ENCODE results near the gene HIBCH.

HIBCH gene

DNA sequence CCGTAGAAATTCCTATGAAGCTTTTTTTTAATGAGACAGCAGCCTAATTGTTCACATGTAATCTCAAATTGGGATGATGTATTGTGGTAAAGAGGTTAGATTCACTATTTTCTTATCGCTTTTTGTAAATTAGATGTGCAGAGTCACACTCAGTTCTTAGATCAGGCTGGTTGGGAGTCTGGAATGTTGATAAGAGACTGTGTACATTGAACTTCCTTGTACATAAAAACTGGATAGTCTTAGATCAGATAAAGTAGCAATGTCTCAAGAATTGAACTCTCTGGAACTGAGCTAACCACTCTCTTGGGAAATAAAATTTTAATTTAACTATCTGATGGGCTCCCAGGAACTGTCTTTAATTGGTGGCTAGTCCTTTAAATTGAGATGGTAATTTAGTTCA, 149.0 kb downstream of the HIBCH start:
- H3K27me3 ChIP-seq (ENCODE audit: control insufficient read depth in 3 of 3, insufficient read depth in 3 of 3, low read depth in 1 of 3, low read length in 3 of 3) = no peaks in the 10 kb centered on the region
- H2BK15ac ChIP-seq (ENCODE audit: low read length) = no peak overlapping the region
- no peak overlapping the region for H2BK5ac ChIP-seq (ENCODE audit: low read length)
- no CpG with 5 or more reads among the region's 2 CpGs for WGBS, 2 donors (ENCODE audit: extremely low coverage in 2 of 2, insufficient read length in 2 of 2, insufficient replicate concordance in 1 of 2)
- H3K9me3 ChIP-seq (replicated peaks in 1 of 2; ENCODE audit: control insufficient read depth in 2 of 2, insufficient read depth in 1 of 2, low read depth in 1 of 2, low read length in 2 of 2) = no peaks in the 10 kb centered on the region
- no peak overlapping the region for H3K14ac ChIP-seq (ENCODE audit: low read length)
- H4K91ac ChIP-seq (ENCODE audit: low read depth, low read length, poor library complexity) = no peak overlapping the region
- H3K4ac ChIP-seq (ENCODE audit: low read length) = no peak overlapping the region
- no peak overlapping the region for H3K4me3 ChIP-seq (ENCODE audit: low read length in 2 of 2)
- H2AFZ ChIP-seq (ENCODE audit: low read length) = no peak overlapping the region
- H2BK120ac ChIP-seq (ENCODE audit: low read depth, low read length) = no peak overlapping the region
- no peak overlapping the region for H2AK5ac ChIP-seq (ENCODE audit: low read depth, low read length)
- H3K36me3 ChIP-seq (replicated peaks in 1 of 2; ENCODE audit: control insufficient read depth in 2 of 2, insufficient read depth in 2 of 2, low read length in 2 of 2) = no peaks in the 10 kb centered on the region
- no peak overlapping the region for H3K23ac ChIP-seq (ENCODE audit: low read depth, low read length, poor library complexity)
- no peak overlapping the region for H3K4me2 ChIP-seq (ENCODE audit: insufficient read depth, low read length, poor library complexity, severe bottlenecking)
- H3K9ac ChIP-seq (ENCODE audit: low read depth, low read length, poor library complexity) = no peak overlapping the region
- H3K18ac ChIP-seq (ENCODE audit: low read length) = no peak overlapping the region
- DNase-seq (ENCODE audit: low spot score) = no peak
- no peak overlapping the region for H2BK12ac ChIP-seq (ENCODE audit: low read length)
- no peak overlapping the region for H4K8ac ChIP-seq (ENCODE audit: low read depth, low read length)
- no peaks in the 10 kb centered on the region for H3K79me1 ChIP-seq (ENCODE audit: low read depth, low read length)
- no peak overlapping the region for H3K27ac ChIP-seq (replicated peaks; ENCODE audit: low read length)
- no peaks in the 10 kb centered on the region for H3K4me1 ChIP-seq (ENCODE audit: control insufficient read depth in 2 of 2, insufficient read depth in 1 of 2, low read depth in 1 of 2, low read length in 2 of 2)

DNA sequence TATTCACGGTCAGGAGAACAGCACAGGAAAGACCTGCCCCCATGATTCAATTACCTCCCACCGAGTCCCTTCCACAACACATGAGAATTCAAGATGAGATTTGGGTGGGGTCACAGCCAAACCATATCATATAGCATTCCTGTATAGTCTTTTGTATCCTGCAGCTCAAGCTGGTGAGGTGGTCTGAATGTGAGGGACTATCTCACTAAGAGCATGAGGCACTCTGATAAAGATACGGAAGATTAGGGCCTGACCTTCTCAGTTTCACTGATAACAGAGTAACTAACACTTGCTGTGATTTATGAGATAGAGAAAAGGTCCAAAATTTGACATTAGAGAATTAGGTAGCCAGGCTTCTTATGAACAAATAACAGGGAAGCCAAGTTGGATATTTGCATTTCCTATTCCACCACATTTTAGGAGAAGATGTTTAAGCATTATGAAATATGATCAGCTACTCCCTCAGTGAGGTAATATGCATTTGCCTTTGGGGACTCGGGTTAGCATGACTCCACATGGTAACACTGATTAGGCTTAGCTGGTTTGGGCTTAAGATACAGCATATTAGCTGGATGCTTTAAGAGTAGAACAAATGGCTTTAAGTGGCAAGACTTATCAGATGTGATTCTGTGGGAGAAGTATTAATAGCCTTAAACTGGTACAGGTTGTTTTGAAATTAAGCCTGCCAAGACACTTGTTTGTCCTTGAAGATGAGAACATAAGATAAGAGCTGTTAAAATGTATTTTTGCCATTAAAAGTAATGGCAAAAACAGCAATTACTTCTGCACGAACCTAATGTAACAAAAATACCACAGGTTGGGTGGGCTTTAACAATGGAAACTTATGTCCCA, 150.2 kb downstream of the HIBCH start:
- Histone ChIP-seq H3K4me1 (ENCODE audit: control insufficient read depth in 2 of 2, insufficient read depth in 1 of 2, low read depth in 1 of 2, low read length in 2 of 2) (no peaks in the 10 kb centered on the region), H4K91ac (ENCODE audit: low read depth, low read length, poor library complexity) (no peak overlapping the region), H3K9ac (ENCODE audit: low read depth, low read length, poor library complexity) (no peak overlapping the region), H2BK15ac (ENCODE audit: low read length) (no peak overlapping the region), H3K18ac (ENCODE audit: low read length) (no peak overlapping the region), H2AFZ (ENCODE audit: low read length) (no peak overlapping the region), H2BK5ac (ENCODE audit: low read length) (no peak overlapping the region), H3K79me1 (ENCODE audit: low read depth, low read length) (no peaks in the 10 kb centered on the region), H3K36me3 (replicated peaks in 1 of 2; ENCODE audit: control insufficient read depth in 2 of 2, insufficient read depth in 2 of 2, low read length in 2 of 2) (no peaks in the 10 kb centered on the region), H3K4me3 (ENCODE audit: low read length in 2 of 2) (no peak overlapping the region), H2BK120ac (ENCODE audit: low read depth, low read length) (no peak overlapping the region), H3K27ac (replicated peaks; ENCODE audit: low read length) (no peak overlapping the region), H3K4ac (ENCODE audit: low read length) (no peak overlapping the region), H2BK12ac (ENCODE audit: low read length) (no peak overlapping the region), H3K23ac (ENCODE audit: low read depth, low read length, poor library complexity) (no peak overlapping the region), H3K27me3 (ENCODE audit: control insufficient read depth in 3 of 3, insufficient read depth in 3 of 3, low read depth in 1 of 3, low read length in 3 of 3) (no peaks in the 10 kb centered on the region), H2AK5ac (ENCODE audit: low read depth, low read length) (no peak overlapping the region), H3K4me2 (ENCODE audit: insufficient read depth, low read length, poor library complexity, severe bottlenecking) (no peak overlapping the region), H3K9me3 (replicated peaks in 1 of 2; ENCODE audit: control insufficient read depth in 2 of 2, insufficient read depth in 1 of 2, low read depth in 1 of 2, low read length in 2 of 2) (no peaks in the 10 kb centered on the region), H4K8ac (ENCODE audit: low read depth, low read length) (no peak overlapping the region), H3K14ac (ENCODE audit: low read length) (no peak overlapping the region)
- no peak for DNase-seq (ENCODE audit: low spot score)
- WGBS, 2 donors (ENCODE audit: extremely low coverage in 2 of 2, insufficient read length in 2 of 2, insufficient replicate concordance in 1 of 2) = no CpG with 5 or more reads among the region's 5 CpGs

DNA sequence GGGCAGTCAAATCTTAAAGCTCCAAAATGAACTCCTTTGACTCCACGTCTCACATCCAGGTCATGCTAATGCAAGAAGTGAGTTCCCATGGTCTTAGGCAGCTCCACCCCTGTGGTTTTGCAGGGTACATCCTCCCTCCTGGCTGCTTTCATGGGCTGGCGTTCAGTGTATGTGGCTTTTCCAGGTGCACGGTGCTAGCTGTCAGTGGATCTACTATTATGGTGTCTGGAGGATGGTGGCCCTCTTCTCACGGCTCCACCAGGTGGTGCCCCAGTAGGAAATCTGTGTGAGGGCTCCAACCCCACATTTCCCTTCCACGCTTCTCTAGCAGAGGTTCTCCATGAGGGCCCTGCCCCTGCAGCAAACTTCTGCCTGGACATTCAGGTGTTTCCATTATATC, 151.9 kb downstream of the HIBCH start:
- H2AK5ac ChIP-seq (ENCODE audit: low read depth, low read length) = no peak overlapping the region
- no peak overlapping the region for H2AFZ ChIP-seq (ENCODE audit: low read length)
- H3K4me1 ChIP-seq (ENCODE audit: control insufficient read depth in 2 of 2, insufficient read depth in 1 of 2, low read depth in 1 of 2, low read length in 2 of 2) = no peaks in the 10 kb centered on the region
- H2BK5ac ChIP-seq (ENCODE audit: low read length) = no peak overlapping the region
- H2BK120ac ChIP-seq (ENCODE audit: low read depth, low read length) = no peak overlapping the region
- H2BK12ac ChIP-seq (ENCODE audit: low read length) = no peak overlapping the region
- DNase-seq (ENCODE audit: low spot score) = no peak
- no peaks in the 10 kb centered on the region for H3K27me3 ChIP-seq (ENCODE audit: control insufficient read depth in 3 of 3, insufficient read depth in 3 of 3, low read depth in 1 of 3, low read length in 3 of 3)
- H3K9me3 ChIP-seq (replicated peaks in 1 of 2; ENCODE audit: control insufficient read depth in 2 of 2, insufficient read depth in 1 of 2, low read depth in 1 of 2, low read length in 2 of 2) = no peaks in the 10 kb centered on the region
- no peak overlapping the region for H3K4ac ChIP-seq (ENCODE audit: low read length)
- H3K27ac ChIP-seq (replicated peaks; ENCODE audit: low read length) = no peak overlapping the region
- no peak overlapping the region for H3K23ac ChIP-seq (ENCODE audit: low read depth, low read length, poor library complexity)
- H3K14ac ChIP-seq (ENCODE audit: low read length) = no peak overlapping the region
- H3K79me1 ChIP-seq (ENCODE audit: low read depth, low read length) = no peaks in the 10 kb centered on the region
- H3K4me2 ChIP-seq (ENCODE audit: insufficient read depth, low read length, poor library complexity, severe bottlenecking) = no peak overlapping the region
- no peak overlapping the region for H4K91ac ChIP-seq (ENCODE audit: low read depth, low read length, poor library complexity)
- H3K9ac ChIP-seq (ENCODE audit: low read depth, low read length, poor library complexity) = no peak overlapping the region
- H2BK15ac ChIP-seq (ENCODE audit: low read length) = no peak overlapping the region
- no CpG with 5 or more reads among the region's 5 CpGs for WGBS, 2 donors (ENCODE audit: extremely low coverage in 2 of 2, insufficient read length in 2 of 2, insufficient replicate concordance in 1 of 2)
- no peak overlapping the region for H3K18ac ChIP-seq (ENCODE audit: low read length)
- H3K4me3 ChIP-seq (ENCODE audit: low read length in 2 of 2) = no peak overlapping the region
- no peaks in the 10 kb centered on the region for H3K36me3 ChIP-seq (replicated peaks in 1 of 2; ENCODE audit: control insufficient read depth in 2 of 2, insufficient read depth in 2 of 2, low read length in 2 of 2)
- H4K8ac ChIP-seq (ENCODE audit: low read depth, low read length) = no peak overlapping the region

DNA sequence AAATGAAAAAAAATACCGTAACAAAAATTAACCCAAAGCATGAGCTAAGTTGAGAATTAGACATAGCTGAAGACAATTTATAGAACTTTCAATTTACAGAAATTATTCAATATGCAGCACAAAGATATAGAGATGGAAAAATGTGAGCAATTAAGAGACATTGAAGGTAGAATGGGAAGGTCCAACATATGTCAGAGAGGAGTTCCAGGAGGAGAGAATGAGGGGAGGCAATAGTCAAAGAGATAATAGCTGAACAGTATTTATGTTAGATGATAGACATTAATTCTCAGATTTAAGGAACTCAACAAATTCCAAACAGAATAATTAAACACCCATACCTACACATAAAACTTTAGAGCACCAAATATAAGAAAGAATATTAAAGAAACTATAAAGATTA, 154.1 kb downstream of the HIBCH start:
- H2BK12ac ChIP-seq (ENCODE audit: low read length) = no peak overlapping the region
- H3K18ac ChIP-seq (ENCODE audit: low read length) = no peak overlapping the region
- H3K4me2 ChIP-seq (ENCODE audit: insufficient read depth, low read length, poor library complexity, severe bottlenecking) = no peak overlapping the region
- H3K9ac ChIP-seq (ENCODE audit: low read depth, low read length, poor library complexity) = no peak overlapping the region
- no peak overlapping the region for H3K4ac ChIP-seq (ENCODE audit: low read length)
- no peak overlapping the region for H3K4me3 ChIP-seq (ENCODE audit: low read length in 2 of 2)
- no peak overlapping the region for H4K8ac ChIP-seq (ENCODE audit: low read depth, low read length)
- H2BK120ac ChIP-seq (ENCODE audit: low read depth, low read length) = no peak overlapping the region
- no peaks in the 10 kb centered on the region for H3K27me3 ChIP-seq (ENCODE audit: control insufficient read depth in 3 of 3, insufficient read depth in 3 of 3, low read depth in 1 of 3, low read length in 3 of 3)
- no peaks in the 10 kb centered on the region for H3K36me3 ChIP-seq (replicated peaks in 1 of 2; ENCODE audit: control insufficient read depth in 2 of 2, insufficient read depth in 2 of 2, low read length in 2 of 2)
- no peaks in the 10 kb centered on the region for H3K4me1 ChIP-seq (ENCODE audit: control insufficient read depth in 2 of 2, insufficient read depth in 1 of 2, low read depth in 1 of 2, low read length in 2 of 2)
- no peak overlapping the region for H2AK5ac ChIP-seq (ENCODE audit: low read depth, low read length)
- H3K27ac ChIP-seq (replicated peaks; ENCODE audit: low read length) = no peak overlapping the region
- H2AFZ ChIP-seq (ENCODE audit: low read length) = no peak overlapping the region
- no peaks in the 10 kb centered on the region for H3K79me1 ChIP-seq (ENCODE audit: low read depth, low read length)
- no peak overlapping the region for H2BK15ac ChIP-seq (ENCODE audit: low read length)
- no peak overlapping the region for H3K23ac ChIP-seq (ENCODE audit: low read depth, low read length, poor library complexity)
- H3K14ac ChIP-seq (ENCODE audit: low read length) = no peak overlapping the region
- no CpG with 5 or more reads among the region's 1 CpG for WGBS, 2 donors (ENCODE audit: extremely low coverage in 2 of 2, insufficient read length in 2 of 2, insufficient replicate concordance in 1 of 2)
- DNase-seq (ENCODE audit: low spot score) = no peak
- no peaks in the 10 kb centered on the region for H3K9me3 ChIP-seq (replicated peaks in 1 of 2; ENCODE audit: control insufficient read depth in 2 of 2, insufficient read depth in 1 of 2, low read depth in 1 of 2, low read length in 2 of 2)
- no peak overlapping the region for H4K91ac ChIP-seq (ENCODE audit: low read depth, low read length, poor library complexity)
- no peak overlapping the region for H2BK5ac ChIP-seq (ENCODE audit: low read length)

Data from neuronal stem cell (in vitro differentiated cells).